GM12873 (cell line): ENCODE results near the gene ZFP62.

Experiments used
- TF ChIP-seq, protein P1 (sequence below): IDR thresholded peaks from 2 replicates; pipeline ENCODE4 v1.5.1; 2012; ENCODE audit warnings: low read depth, mild to moderate bottlenecking, moderate library complexity, low read length, control low read depth; ENCODE audit not compliant: insufficient read depth; ENCODE audit errors: missing control alignments

The ZFP62 gene

DNA sequence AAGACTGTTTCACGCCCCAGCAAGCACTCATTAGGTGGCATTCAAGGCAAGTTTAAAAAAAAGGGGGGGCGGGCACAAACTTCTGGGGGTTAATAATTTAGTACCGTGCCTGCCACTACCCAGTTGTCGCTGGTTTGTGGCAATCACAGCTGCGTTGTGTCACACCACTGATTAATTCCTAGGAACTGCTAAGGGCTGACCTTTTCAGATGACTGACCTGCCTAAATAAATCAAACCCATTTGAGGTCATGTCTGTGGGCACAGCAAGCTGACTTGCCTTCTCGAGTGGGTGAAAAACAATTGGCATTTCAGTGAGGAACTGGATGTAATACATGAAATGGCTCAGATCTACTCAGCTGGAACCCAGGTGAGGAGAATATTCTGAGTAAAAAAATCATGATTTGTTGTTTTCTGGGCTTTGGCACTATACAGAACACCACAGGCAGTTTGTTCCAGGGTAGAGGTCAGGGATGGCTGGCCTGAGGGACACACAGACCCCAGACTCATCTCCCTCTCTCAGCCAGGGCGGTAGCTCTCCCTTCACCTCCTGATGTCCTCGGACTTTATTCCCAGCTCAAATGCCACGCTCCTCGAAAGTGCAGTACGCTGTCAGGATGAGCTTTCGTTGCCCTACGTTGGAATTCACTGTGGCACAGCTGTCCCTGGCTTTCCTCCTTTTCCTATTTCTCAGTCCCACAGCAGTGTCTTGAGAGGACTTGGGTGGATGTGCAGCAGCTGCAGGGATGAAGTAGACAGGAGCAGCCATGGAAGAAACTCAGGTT is 43.0 kb downstream of the ZFP62 start:
- TF ChIP-seq, protein P1, sequence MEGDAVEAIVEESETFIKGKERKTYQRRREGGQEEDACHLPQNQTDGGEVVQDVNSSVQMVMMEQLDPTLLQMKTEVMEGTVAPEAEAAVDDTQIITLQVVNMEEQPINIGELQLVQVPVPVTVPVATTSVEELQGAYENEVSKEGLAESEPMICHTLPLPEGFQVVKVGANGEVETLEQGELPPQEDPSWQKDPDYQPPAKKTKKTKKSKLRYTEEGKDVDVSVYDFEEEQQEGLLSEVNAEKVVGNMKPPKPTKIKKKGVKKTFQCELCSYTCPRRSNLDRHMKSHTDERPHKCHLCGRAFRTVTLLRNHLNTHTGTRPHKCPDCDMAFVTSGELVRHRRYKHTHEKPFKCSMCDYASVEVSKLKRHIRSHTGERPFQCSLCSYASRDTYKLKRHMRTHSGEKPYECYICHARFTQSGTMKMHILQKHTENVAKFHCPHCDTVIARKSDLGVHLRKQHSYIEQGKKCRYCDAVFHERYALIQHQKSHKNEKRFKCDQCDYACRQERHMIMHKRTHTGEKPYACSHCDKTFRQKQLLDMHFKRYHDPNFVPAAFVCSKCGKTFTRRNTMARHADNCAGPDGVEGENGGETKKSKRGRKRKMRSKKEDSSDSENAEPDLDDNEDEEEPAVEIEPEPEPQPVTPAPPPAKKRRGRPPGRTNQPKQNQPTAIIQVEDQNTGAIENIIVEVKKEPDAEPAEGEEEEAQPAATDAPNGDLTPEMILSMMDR: no peak

DNA sequence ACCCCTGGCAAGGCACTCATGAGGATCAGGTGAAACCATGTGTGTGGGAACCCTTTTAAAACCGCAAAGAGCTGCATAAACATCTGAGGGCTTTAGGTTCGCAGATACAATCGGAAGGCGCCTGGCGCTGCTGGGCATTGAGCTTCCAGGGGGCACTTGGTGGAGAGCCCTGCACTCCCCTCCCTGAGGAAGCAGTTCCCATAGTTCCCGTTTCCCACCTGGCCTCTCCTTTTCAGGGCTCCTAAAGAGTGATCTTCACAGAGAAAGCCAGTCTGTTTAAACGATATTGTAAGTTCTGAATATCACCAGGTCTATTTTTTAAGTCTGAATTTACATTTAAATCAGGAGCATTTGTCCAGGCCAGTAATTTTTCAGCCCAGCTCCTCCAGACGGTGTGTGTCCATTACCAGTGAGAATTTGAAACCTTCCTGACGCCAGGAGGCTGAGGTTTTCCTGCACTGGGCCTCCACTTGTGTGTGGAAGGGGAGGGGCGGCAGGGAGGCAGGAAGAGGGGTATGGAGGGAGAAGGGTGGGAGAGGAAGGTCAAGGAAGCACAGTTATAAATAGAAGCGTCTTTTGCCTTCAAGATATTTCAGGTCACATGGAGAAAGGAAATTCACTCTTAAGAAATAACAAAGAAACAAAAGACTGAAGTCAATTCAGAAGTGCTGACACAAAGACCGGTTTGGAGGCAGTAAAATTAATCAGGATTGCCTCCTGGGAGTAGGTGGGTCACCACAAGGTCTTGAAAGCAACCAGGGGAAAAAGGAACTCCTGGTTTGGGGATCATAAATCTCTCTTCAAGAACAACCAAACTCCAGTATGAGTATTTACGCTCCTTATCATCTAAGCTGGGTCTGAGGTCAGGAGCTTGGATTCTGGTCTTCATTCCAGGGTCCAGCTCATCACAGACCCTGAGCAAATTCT is 44.2 kb downstream of the ZFP62 start:
- TF ChIP-seq, protein P1: no peak

DNA sequence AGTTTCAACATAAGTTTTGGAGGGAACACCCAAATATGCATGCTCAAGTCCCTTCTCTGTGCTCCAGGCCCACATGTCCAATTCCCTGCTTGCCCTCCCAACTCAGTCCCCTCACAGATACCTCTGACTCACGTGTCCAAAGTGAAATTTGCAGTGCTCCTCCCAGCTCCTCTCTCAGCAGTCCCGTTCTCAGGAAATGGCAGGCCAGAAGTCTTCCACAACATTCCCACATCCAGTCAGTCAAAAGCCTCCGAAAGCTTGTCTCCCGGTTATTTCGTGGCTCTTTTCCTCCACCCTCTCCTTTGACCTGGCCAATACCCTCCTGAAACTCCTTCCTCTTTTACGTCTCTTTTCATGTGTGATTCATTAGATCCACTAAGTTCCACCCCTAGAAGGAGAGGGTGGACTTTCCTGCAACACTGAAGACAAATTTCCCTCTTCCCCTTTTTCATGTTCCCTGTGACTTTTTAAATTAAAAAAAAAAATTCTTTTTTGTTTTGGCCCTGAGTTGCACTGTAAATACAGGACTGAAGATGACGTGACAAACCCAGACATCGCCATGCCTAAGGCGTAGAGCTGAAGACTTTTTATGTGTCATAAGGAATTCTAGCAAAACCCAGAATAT is 45.7 kb downstream of the ZFP62 start:
- TF ChIP-seq, protein P1: no peak

DNA sequence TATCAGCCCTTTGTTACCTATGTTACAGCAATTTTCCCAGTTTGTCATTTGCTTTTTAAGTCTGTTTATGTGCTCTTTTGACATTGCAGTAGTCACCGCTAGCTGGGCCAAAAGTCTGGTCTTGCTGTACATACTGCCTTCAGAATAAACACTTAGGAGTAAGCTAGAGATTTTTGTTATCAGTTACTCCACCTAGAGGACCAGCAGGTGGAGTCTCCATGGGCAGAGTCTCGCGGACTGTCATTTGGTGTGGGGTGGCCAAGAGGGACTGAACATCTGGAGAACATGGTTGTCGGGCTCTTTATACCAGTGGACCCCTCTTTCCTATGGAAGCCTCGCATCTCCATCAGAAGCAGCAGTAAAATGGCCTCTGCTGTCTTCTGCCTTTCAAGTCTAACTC is 47.7 kb downstream of the ZFP62 start:
- TF ChIP-seq, protein P1: peak; percentile 35

DNA sequence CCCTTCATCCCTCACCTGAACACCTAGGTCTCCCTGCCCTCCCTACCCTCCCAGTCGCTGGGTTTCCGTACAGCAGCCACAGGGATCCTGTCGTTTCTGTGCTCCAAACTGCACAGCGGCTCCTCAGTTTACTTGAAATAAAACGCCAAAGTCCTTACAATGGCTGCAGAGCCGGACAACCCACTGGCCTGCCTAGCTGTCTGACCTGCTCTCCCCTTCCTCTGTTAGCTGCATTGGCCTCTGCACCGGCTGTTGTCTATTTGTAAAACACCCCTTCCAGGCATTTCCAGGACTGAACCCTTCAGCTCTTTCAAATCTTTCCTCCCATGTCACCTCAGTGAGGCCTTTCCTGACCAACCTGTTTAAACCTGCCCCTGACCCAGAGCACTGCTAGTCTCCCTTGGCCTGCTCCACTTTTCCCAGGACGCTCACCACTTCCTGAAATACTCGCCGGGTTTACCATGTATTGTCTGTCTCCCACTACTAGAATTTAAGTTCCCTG is 49.4 kb downstream of the ZFP62 start:
- TF ChIP-seq, protein P1: no peak

DNA sequence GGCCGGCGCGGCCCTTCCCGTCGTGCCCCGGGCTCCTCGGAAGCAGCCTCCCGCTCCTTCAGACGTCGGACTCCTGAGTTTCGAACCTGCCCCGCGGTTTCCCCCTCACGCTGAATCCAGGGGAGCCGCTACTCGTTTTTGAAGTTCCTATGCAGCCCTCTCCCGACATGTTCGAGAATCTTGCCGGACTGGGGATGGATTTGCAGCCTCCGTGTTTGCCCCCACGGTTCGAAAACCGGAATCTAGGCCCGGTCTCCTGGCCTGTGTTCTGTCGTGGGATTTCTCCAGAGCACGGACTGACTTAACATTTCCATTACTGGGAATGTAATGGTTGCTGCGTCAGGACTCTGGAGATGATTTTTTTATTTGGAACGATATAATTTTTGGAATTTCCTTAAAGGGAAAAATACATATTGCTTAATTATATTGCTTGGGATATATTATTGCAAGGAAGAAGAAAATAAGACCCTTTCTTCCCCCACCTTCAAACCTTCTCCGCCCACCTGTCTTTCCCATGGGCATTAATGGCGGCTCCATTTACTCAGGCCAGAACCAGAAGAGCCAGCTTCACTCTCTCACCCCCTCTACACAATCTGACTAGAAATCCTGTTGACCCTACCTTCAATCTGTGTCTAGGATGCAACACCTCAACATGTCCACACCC is 50.0 kb downstream of the ZFP62 start:
- TF ChIP-seq, protein P1: no peak
